Activated CD4-positive, alpha-beta T cell treated with anti-CD3 and anti-CD28 coated beads for 24 hours (primary cell): Measurements from ENCODE around the gene TBC1D16.
"Not testable (repeated sequence)": the region's sequence is repeated elsewhere in the genome, so short reads cannot be mapped to it uniquely, and the experiment has no call there.

Experiments used
- DNase-seq, 2 donors: peaks; one replicate each; pipeline ENCODE4 v3.0.0-alpha.2; 2020; ENCODE audit warnings: low read depth in 2 of 2

The TBC1D16 gene

DNA sequence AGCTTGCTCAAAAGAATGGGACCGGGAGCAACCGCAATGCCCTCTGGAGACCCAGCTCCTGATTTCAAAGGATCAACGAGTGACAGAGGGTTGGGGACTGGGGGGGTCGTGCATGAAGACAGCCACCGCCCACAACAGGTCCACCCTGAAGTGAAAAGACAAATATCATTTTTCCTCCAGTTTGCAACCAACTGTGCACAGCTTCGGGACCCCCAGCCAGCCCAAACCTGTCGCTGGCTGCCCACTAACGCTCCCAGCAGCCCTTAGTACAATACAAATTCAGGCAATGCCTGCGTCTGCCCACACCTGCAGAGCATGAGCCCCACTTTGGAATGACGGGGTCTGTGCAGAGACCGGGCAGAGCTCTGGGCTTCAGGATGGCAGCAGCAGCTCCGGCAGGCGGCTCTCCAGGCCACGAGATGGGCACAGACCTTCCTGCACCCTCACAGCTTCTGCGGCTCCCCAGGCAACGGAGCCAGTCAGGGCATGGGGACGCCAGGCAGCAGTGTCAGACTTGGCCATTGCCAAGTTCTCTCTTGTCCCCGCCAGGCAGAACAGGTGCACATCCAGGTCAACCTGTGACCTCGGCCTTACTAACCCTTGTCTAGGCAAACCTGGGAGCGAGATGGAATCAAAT lies 60.1 kb downstream of the TBC1D16 start:
- no peak for DNase-seq

DNA sequence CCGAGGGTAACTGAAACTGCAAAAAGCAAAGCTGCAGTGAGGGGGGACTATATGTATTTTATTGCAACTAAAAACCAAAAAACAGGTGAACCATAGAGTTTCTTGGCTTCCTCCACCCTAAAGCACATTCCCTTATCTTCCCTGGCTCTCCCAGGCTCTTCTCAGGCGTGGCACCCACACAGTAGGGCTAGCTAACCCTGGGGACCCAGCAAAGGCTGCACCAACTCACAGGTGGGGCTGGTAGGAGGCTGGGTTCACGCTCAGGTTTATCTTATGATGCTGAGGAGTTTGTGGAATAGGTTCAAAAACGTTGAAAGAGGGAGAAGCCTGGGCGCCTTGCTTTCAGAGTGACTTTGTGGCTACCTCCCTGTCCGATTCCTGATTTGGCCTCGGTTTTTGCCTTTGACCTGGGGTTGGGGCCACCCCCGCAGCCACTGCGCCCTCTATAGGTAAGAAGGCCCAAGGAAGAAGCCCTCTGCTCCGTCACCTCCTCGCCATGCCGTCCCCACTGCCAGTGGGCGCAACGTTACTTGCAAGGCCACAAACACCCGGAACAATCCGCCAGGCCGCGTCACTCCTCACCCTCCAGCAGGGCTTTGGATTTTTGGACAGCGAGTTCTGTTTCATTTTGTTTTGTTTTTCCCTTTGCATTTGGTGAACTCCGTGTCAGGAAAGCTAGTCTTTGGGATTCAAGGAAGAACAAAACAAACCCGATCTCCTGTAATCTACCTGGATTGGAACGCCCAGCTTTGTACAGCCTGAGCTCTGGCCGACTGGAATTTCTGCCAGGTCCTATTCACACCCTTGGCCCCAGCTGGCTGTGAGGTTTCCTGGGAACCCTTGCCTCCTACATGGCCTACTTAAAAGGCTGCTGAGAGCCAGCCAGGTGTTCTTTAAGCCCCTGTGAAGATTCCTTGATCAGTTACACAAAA lies 60.8 kb downstream of the TBC1D16 start:
- DNase-seq = no peak

DNA sequence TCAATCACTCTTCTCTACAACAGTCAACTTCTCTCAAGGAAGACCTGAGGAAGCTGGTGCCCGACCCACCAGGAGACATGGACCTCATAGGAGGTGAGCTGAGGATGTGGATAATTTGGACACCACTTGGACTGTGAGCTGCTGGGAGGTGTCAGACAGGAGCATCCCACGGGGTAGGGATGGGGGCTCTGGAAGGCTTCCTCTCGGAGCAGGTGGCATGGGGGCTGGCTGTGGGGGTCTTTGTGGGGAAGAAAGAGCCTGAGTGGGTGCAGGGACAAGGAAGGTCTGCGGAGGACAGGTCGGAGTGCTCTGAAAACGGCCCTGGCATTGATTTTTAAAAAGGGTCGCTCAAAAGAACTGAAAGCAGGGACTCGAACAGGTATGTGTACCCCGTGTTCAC lies 64.0 kb downstream of the TBC1D16 start:
- no peak for DNase-seq

DNA sequence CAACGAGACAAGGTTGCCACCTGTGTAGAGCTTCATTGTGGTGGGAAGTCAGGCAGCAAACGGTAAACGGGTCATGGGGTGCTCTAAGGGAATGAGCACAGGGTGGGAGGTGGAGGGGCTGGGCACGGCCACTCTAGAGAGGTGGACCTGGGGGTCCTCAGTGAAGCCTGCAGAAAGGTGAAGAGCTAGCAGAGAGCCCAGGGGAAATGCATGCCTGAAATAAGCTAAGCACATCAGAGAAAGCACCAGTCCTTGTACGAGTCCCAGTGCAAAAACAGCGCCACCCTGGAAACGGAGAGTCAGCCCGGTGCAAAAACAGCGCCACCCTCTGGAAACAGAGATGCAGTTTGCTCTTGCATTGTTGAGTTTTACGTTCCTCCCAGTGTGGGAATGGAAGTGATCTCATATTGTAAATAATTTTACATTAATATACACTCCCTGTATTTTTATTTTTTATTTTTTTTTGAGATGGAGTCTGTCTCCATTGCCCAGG lies 65.0 kb downstream of the TBC1D16 start:
- DNase-seq = no peak

DNA sequence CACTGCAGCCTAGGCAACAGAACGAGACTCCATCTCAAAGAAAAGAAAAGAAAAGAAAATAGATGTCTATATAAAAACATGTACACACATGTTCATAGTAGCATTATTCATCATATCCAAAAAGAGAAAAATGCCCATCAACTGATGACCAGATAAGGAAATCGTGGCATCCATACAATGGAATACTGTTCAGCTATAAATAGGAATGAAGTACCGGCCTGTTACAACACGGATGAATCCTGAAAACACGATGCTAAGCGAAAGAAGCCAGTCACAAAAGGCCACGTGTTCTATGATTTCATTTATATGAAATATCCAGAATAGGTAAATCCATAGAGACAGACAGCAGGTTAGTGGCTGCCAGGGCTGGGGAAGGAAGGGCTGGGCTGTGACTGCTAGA lies 65.8 kb downstream of the TBC1D16 start:
- DNase-seq = no peak

DNA sequence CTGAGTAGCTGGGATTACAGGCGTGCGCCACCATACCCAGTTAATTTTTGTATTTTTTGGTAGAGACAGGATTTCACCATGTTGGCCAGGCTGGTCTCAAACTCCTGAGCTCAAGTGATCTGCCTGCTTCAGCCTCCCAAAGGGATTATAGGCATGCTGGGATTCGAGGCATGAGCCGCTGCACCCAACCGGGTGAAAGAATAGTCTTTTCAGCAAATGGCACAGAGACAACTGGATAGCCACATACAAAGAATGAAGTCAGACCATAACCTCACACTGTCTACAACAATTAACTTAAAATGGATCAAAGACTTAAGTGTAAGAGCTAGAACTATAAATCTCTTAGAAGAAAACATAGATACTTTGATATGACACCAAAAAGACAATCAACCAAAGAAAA lies 67.6 kb downstream of the TBC1D16 start:
- no peak for DNase-seq

DNA sequence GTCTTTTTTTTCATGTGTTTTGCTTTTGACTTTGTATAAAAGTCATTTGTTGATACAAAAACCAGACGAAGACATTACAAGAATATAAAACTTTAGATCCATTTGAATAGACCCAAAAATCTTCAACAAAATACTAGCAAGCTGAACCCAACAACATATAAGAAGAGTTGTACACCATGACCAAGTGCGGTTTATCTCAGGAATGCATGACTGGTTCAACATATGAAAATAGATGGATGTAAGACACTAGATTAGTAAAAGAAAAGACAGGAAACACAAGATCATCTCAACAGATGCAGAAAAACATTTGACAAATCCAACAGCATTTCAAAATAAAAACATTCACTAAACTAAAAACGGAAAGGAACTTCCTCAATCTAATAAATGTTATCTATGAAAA lies 69.0 kb downstream of the TBC1D16 start:
- no peak for DNase-seq

DNA sequence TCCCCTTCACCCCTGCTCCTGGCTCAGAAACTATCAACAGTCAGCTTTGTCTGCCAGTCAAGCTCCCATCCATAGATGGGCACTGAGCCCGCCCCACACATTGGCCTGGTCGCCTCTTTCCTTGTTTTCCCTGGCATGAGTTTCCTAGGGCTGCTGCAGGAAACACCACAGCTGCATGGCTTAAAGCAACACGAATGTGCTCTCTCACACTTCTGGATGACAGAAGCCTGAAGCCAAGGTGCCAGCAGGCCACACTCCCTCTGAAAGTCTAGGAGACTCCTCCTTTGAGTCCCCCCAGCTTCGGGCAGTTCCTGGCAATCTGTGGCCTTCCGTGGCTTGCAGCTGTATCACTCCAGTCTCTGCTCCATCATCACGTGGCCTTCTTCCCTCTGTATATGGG lies 69.9 kb downstream of the TBC1D16 start:
- DNase-seq = no peak

DNA sequence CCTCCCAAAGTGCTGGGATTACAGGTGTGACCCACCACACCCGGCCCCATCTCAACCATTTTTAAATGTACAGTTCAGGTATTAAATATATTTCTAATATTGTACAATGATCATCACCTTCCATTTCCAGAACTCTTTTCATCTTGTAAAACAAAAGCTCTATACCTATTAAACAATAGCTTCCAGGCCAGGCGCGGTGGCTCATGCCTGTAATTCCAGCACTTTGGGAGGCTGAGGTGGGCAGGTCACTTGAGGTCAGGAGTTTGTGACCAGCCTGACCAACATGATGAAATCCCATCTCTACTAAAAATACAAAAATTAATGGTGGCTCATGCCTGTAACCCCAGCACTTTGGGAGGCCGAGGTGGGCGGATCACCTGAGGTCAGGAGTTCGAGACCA lies 73.2 kb downstream of the TBC1D16 start:
- not testable (repeated sequence) for DNase-seq

DNA sequence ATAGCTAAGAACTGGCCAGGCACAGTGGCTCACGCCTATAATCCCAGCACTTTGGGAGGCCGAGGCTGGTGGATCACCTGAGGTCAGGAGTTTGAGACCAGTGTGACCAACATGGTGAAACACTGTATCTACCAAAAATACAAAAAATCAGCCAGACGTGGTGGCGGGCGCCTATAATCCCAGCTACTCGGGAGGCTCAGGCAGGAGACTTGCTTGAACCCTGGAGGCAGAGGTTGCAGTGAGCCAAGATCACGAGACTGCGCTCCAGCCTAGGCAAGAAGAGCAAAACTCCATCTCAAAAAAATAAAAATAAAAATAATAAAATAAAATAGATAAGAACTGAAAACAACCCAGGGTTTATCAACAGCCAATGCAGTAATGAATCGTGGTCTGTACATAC lies 74.1 kb downstream of the TBC1D16 start:
- DNase-seq = not testable (repeated sequence)

DNA sequence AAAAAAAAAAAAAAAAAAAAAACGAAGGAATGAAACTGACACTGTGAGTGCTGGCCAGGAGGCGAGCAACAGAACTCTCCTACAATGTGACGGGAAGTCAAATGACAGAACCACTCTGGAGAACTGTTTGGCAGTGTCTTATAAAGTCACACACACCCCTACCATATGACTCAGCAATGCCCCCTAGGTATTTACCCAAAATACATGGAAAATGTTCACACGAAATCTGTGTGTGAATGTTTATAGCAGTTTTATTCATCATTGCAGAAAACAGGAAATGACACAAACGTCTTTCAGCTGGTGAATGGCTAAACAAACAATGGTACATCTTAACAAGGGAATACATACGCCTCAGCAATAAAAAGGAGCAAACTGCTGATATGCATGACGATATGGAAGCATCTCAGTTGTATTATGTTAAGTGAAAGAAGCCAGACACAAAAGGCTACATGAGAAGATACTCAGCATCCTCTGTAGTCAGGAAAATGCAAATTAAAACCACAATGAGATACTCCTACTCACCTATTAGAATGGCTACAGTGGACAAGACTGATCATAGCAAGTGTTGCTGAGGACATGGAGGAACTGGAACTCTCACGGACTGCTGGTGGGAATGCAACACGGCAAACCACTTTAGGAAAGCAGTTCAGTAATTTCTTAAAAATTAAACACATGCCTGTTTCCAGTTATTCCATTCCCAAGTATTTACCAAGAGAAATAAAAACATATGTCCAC lies 74.7 kb downstream of the TBC1D16 start:
- no peak for DNase-seq

DNA sequence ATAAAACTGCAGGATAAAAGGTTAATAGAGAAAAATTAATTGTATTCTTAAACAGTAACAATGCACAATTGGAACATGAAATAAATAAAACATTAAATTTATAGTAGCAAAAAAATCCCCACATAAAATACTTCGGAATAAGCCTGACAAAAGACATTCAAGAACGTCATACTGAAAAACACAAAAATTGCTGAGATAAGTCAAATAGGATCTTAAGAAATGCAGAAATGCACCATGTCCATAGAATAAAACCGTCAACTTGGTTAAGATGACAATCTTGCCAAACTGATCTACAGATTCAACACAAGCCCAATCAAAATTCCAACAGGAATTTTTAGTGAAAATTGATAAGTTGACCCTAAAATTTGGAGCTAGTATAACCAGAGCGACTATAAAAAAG lies 76.6 kb downstream of the TBC1D16 start:
- DNase-seq = no peak

DNA sequence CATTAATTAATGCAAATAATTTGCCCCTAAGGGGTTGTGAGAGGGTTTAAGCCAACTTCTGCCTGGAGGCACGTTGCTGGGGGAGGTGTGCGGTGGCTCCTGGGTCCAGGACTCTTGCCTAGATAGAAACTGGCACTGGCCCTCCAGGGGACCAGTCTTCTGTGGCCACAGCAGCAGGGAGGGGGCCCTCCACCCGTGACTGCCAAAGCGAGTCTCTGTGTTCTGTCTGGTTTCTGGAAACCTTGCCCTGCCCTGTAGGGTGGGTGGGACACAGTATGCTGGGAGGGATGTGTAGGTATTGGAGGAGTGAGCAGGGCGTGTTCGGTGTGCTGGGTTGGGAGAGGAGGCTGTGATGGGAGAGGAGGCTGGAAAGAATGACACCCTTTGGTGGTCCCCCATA lies 78.8 kb downstream of the TBC1D16 start:
- no peak for DNase-seq

DNA sequence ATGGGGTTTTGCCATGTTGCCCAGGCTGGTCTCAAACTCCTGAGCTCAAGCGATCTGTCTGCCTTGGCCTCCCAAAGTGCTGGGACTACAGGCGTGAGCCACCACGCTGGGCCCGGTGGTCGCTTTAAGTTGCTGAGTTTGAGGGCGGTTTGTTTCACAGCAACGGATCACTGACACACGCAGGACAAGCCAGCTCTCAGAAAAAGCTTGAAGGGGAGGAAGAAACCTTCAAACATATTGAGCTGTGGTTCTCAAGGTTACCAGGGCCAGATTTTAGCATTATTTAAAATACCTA lies 79.3 kb downstream of the TBC1D16 start:
- DNase-seq = not testable (repeated sequence)

DNA sequence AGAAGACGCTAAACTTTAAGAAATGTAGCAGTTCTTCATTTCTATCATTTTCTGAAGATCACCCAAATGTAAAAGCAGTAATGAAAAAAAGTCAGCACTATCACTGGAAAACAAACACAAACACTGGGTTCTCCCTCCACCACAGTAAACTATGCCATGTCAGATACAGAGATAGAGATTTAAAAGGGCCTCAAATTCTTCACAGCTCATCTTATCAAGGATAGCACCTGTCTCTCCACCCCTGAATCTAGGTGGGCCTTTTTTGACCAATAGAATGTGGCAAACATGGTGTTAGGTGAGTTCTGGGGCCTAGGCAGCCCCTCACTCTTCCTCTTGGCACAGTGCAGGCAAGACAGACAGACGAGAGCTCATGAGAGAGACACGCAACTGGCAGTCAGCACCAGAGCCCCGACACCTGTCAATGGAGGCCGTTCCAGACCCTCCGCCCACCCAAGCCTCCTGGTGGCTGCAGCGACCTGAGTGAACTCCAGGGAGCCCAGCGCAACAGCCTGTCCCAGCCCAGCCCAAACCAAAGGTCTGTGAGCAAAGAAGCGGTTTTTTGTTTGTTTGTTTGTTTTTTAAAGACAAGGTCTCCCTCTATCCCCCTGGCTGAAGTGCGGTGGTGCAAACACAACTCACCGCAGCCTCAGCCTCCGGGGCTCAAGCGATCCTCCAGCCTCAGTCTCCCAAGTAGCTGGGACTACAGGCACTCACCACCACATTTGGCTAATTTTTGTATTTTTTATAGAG lies 79.8 kb downstream of the TBC1D16 start:
- DNase-seq = no peak

DNA sequence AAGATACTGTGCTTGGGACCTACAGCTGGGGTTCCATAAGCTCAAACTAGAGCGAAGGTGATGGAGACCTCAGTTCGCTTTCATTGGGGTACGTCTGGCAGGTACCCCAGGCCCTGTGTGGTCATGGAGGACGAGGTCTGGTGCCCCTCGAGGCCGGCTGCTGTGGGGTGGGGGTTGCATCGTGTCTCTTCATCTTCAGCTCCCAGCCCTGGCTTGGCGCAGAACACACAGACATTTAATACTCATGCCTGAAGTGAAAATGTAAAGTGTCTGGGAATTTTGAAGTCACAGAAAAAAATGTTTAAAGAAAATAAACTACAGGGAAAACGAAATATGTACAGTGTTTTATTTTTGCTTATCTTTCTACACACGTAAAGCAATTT lies 80.5 kb downstream of the TBC1D16 start:
- no peak for DNase-seq

DNA sequence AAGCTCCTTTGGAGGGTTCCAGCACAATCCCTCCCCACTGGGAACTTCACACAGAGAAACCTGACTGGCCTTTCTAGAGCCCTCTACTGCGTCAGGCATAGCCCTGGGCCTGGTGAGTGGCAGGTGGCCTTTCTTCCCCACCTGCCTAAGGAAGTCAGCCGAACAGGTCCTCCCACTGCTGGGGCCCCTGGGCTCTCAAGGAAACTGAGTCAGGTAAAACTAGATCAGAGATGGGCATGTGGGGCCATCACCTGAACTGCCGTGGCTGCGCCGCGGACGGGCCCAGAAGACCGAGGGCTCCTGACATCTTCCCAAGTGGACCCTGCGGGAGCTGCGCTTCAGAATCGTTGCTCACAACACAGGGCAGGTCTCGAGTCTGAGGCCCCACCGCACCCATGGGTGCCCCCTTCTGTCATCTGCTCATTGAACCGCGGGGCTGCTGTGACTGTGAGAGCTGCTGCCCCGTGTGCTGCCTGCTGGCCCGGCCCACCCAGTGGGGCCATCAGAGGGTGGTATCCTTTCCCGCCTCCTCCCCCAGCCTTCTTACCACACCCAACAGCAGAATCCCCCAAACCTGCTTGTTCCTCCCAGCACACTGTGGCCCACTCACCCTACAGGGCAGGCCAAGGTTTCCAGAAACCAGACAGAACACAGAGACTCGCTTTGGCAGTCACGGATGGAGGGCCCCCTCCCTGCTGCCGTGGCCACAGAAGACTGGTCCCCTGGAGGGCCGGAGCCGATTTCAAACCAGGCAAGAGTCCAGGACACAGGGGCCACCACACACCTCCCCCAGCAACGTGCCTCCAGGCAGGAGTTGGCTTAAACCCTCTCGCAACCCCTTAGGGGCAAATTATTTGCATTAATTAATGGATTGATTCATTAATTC lies 81.1 kb downstream of the TBC1D16 start:
- no peak for DNase-seq

DNA sequence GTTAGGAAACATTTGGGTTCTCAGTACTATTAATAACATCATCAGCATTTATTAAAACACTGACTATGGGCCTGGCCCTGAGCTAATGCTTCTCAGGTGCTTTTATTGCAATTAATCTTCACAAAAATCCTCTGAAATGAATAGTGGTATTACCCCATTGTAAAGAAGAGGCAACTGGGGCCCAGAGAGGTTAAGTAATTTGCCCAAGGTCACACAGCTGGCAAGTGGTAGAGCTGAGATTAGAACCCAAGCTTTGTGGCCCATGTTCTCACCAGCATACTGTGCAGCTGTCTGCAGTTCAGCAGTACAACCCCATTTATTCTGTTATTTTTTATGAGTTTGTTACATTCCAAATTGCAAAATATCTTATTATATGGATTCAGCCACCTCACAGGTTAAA lies 82.3 kb downstream of the TBC1D16 start:
- DNase-seq = no peak

DNA sequence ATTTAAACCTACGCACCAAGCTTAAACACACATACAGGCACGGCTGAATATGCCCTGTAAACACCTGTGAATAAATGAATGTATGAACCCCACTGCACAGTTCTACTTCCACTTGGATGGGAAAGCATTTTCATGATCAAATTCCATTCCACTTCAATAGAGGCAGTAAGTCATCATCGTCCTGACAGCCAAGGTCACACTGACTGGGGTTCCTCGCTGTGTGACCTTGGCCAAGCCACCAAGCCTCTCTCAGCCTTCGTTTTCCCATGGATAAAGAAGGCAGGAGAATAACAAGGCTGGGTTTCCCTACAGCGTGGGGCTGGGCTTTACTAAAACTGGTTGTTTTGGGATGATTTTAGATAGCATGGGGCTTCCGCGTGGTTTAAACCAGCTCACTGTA lies 82.8 kb downstream of the TBC1D16 start:
- no peak for DNase-seq

DNA sequence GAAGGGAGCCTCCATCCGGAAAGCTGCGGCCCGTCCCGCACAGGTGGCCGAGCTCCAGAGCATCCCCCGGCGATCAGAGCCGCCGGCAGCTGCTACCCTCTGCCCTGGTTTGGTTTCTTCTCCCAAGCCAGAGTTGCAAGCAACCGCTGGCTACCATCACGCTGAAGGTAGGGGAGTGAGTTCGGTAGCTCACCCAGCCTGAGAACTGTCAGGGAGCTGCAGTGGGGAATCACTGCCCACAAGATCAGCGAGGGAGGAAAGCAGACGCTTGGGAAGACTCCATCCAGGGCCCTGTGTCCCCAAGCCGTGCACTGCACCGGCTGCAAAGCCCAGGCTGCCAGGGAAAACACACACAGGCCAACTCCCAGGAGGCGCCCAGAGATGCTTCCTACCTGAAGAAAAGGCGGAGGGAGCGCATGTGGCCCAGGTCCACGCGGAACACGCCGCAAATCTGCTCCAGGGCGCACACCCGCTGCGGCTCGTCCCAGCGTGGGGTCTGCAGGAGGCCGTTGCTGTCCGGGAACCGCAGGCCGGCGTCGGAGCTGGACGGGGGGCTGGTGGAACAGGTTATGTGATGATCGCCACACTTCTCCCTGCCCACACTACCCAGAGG lies 83.3 kb downstream of the TBC1D16 start:
- no peak for DNase-seq
